Measurements from ENCODE around the gene ABCC4. TPM values are rescaled to one million over a fixed set of nuclear protein-coding genes. Genes with fewer than 3 reads are reported as not detected.

ABCC4 gene
- total RNA-seq, 1 donor from 2014 or later, result 9.0 TPM

GRCh38 chr13:95258619-95259194 lies 42.5 kb downstream of the ABCC4 start:
- no peak for DNase-seq

- no peak for DNase-seq
Measured at GRCh38 chr13:95258098-95258497, 43.2 kb downstream of the ABCC4 start.

GRCh38 chr13:95256091-95256490 lies 45.2 kb downstream of the ABCC4 start:
- no peak for DNase-seq

- no peak for DNase-seq
Measured at GRCh38 chr13:95255072-95255732, 46.0 kb downstream of the ABCC4 start.

GRCh38 chr13:95254339-95254738 lies 46.9 kb downstream of the ABCC4 start:
- no peak for DNase-seq

GRCh38 chr13:95253033-95253432 lies 48.2 kb downstream of the ABCC4 start:
- no peak for DNase-seq

- DNase-seq, result no peak
Measured at GRCh38 chr13:95251641-95252040, 49.6 kb downstream of the ABCC4 start.

- no peak for DNase-seq
Measured at GRCh38 chr13:95250961-95251360, 50.3 kb downstream of the ABCC4 start.

- DNase-seq, result no peak
Measured at GRCh38 chr13:95248953-95249352, 52.3 kb downstream of the ABCC4 start.

GRCh38 chr13:95247852-95248251 lies 53.4 kb downstream of the ABCC4 start:
- no peak for DNase-seq

- no peak for DNase-seq
Measured at GRCh38 chr13:95247171-95247570, 54.1 kb downstream of the ABCC4 start.

- no peak for DNase-seq
Measured at GRCh38 chr13:95246292-95247082, 54.8 kb downstream of the ABCC4 start.

GRCh38 chr13:95245071-95245470 lies 56.2 kb downstream of the ABCC4 start:
- no peak for DNase-seq

- DNase-seq, result peak; percentile 7
Measured at GRCh38 chr13:95243207-95243606, 58.0 kb downstream of the ABCC4 start.

GRCh38 chr13:95241321-95241720 lies 59.9 kb downstream of the ABCC4 start:
- no peak for DNase-seq

GRCh38 chr13:95239283-95239682 lies 62.0 kb downstream of the ABCC4 start:
- no peak for DNase-seq

- no peak for DNase-seq
Measured at GRCh38 chr13:95237310-95237870, 63.9 kb downstream of the ABCC4 start.

GRCh38 chr13:95236774-95237173 lies 64.5 kb downstream of the ABCC4 start:
- no peak for DNase-seq

GRCh38 chr13:95235974-95236373 lies 65.3 kb downstream of the ABCC4 start:
- DNase-seq, result no peak

GRCh38 chr13:95235199-95235756 lies 66.0 kb downstream of the ABCC4 start:
- no peak for DNase-seq

GRCh38 chr13:95234242-95234641 lies 67.0 kb downstream of the ABCC4 start:
- no peak for DNase-seq

- DNase-seq, result no peak
Measured at GRCh38 chr13:95233026-95233635, 68.1 kb downstream of the ABCC4 start.
